ENCODE data around the gene INKA1. TPM values are rescaled to one million over a fixed set of nuclear protein-coding genes. Genes with fewer than 3 reads are reported as not detected.
A peak's percentile ranks its signal among the peaks of the same experiment; 100 is the strongest.

INKA1 gene
- polyA plus RNA-seq, 1 experiment = 1.9 TPM

- Histone ChIP-seq H3K9me3 (ENCODE audit: control insufficient read depth, insufficient read depth, low read length) (no peaks in the 10 kb centered on the region; the same call in 1 of the 2 replicates), H3K27ac (ENCODE audit: low read depth, low read length) (no peak overlapping the region), H3K27me3 (ENCODE audit: control insufficient read depth, insufficient read depth, low read length) (no peaks in the 10 kb centered on the region), H3K4me3 (ENCODE audit: low read depth, low read length) (peak overlapping the region; percentile 90)
- no peak for TF ChIP-seq CTCF (IDR thresholded peaks at IDR 0.05; ENCODE audit: low read depth, low read length)
- ChIA-PET CTCF (interaction anchor here (0.6 to 10.5 kb wide), 3 partner anchors 34 to 355 kb away, joined by 3 to 182 read pairs (median 4); no protein-coding TSS in a partner anchor), POLR2A (interaction anchor here (0.6 to 2.4 kb wide), 3 partner anchors 9 to 285 kb away, joined by 5 to 16 read pairs (median 6); partner anchors contain the start of genes RBM5 and UBA7)
- no peak for DNase-seq (ENCODE audit: low read depth, low spot score)
These were observed 1.3 kb downstream of the INKA1 start for GRCh38 chr3:49804141-49805041.

GRCh38 chr3:49805367-49805782 lies 2.3 kb downstream of the INKA1 start:
- no peak for TF ChIP-seq CTCF (IDR thresholded peaks at IDR 0.05; ENCODE audit: low read depth, low read length)
- no peak overlapping the region for H3K27ac ChIP-seq (ENCODE audit: low read depth, low read length)
- CTCF ChIA-PET = interaction anchor here (10.5 kb wide), 1 partner anchor 33 kb away, joined by 182 read pairs; no protein-coding TSS in a partner anchor
- no peak overlapping the region for H3K4me3 ChIP-seq (ENCODE audit: low read depth, low read length)
- no peak for DNase-seq (ENCODE audit: low read depth, low spot score)
- H3K9me3 ChIP-seq (ENCODE audit: control insufficient read depth, insufficient read depth, low read length) = no peaks in the 10 kb centered on the region; the same call in 1 of the 2 replicates
- H3K27me3 ChIP-seq (ENCODE audit: control insufficient read depth, insufficient read depth, low read length) = no peaks in the 10 kb centered on the region
- POLR2A ChIA-PET = interaction anchor here (0.7 kb wide), 1 partner anchor 81 kb away, joined by 4 read pairs; the partner anchor contains the start of gene GMPPB

GRCh38 chr3:49805897-49806701 lies 3.0 kb downstream of the INKA1 start:
- Histone ChIP-seq H3K27ac (ENCODE audit: low read depth, low read length) (peak overlapping the region; percentile 21), H3K27me3 (ENCODE audit: control insufficient read depth, insufficient read depth, low read length) (no peaks in the 10 kb centered on the region), H3K4me3 (ENCODE audit: low read depth, low read length) (no peak overlapping the region), H3K9me3 (ENCODE audit: control insufficient read depth, insufficient read depth, low read length) (no peaks in the 10 kb centered on the region; the same call in 1 of the 2 replicates)
- ChIA-PET CTCF (interaction anchor here (10.5 kb wide), 1 partner anchor 32 kb away, joined by 182 read pairs; no protein-coding TSS in a partner anchor), POLR2A (interaction anchor here (0.7 kb wide), 1 partner anchor 82 kb away, joined by 4 read pairs; the partner anchor contains the start of gene GMPPB)
- no peak for DNase-seq (ENCODE audit: low read depth, low spot score)
- no peak for TF ChIP-seq CTCF (IDR thresholded peaks at IDR 0.05; ENCODE audit: low read depth, low read length)

- ChIA-PET CTCF (interaction anchor here (10.5 kb wide), 1 partner anchor 31 kb away, joined by 182 read pairs; no protein-coding TSS in a partner anchor), POLR2A (no interaction called here)
- DNase-seq (ENCODE audit: low read depth, low spot score) = no peak
- Histone ChIP-seq H3K4me3 (ENCODE audit: low read depth, low read length) (no peak overlapping the region), H3K27me3 (ENCODE audit: control insufficient read depth, insufficient read depth, low read length) (no peaks in the 10 kb centered on the region), H3K27ac (ENCODE audit: low read depth, low read length) (no peak overlapping the region), H3K9me3 (ENCODE audit: control insufficient read depth, insufficient read depth, low read length) (no peaks in the 10 kb centered on the region; the same call in 1 of the 2 replicates)
- no peak for TF ChIP-seq CTCF (IDR thresholded peaks at IDR 0.05; ENCODE audit: low read depth, low read length)
These were observed 3.8 kb downstream of the INKA1 start for GRCh38 chr3:49806850-49807249.
